ENCODE results near the gene CRAMP1. TPM values are rescaled to one million over a fixed set of nuclear protein-coding genes. Genes with fewer than 3 reads are reported as not detected.
"Not testable (repeated sequence)": the region's sequence is repeated elsewhere in the genome, so short reads cannot be mapped to it uniquely, and the experiment has no call there.

CRAMP1 gene
- total and polyA plus RNA-seq, 7 donors: 3.3 to 13.1 (median 8.6) TPM

GRCh38 chr16:1590930-1591705, 21.0 kb upstream of the CRAMP1 start:
- H3K27ac ChIP-seq: no peak overlapping the region
- 94 to 98% (median 97%) methylated on average over 23 of the region's 23 CpGs for WGBS, 3 donors
- H3K4me3 ChIP-seq: no peak overlapping the region
- H3K36me3 ChIP-seq (ENCODE audit: insufficient read depth in 1 of 2, low read depth in 1 of 2): peaks cover 0 to 32% of the 10 kb centered on the region in 2 donors
- ATAC-seq (no peak), DNase-seq (no peak)
- H3K9me3 ChIP-seq: no peaks in the 10 kb centered on the region
- no peaks in the 10 kb centered on the region for H3K27me3 ChIP-seq (ENCODE audit: insufficient read depth in 3 of 3, low read length in 2 of 3)
- intact Hi-C loops (cut with DNase I): no loop called here
- no peaks in the 10 kb centered on the region for H3K4me1 ChIP-seq
- no peak for TF ChIP-seq CTCF (IDR thresholded peaks at IDR 0.05)

GRCh38 chr16:1592446-1592845, 19.7 kb upstream of the CRAMP1 start:
- no peaks in the 10 kb centered on the region for H3K27me3 ChIP-seq (ENCODE audit: insufficient read depth in 3 of 3, low read length in 2 of 3)
- H3K9me3 ChIP-seq: no peaks in the 10 kb centered on the region
- no peaks in the 10 kb centered on the region for H3K4me1 ChIP-seq
- TF ChIP-seq CTCF (IDR thresholded peaks at IDR 0.05): no peak
- ATAC-seq (no peak), DNase-seq (no peak)
- WGBS, 3 donors: 51 to 67% (median 60%) methylated on average over 16 of the region's 16 CpGs
- intact Hi-C loops (cut with DNase I): no loop called here
- H3K4me3 ChIP-seq: no peak overlapping the region
- no peak overlapping the region for H3K27ac ChIP-seq
- H3K36me3 ChIP-seq (ENCODE audit: insufficient read depth in 1 of 2, low read depth in 1 of 2): peaks cover 0 to 26% of the 10 kb centered on the region in 2 donors

- H3K4me3 ChIP-seq; H3K4me1 ChIP-seq; H3K27ac ChIP-seq; H3K9me3 ChIP-seq; intact Hi-C loops (cut with DNase I); ATAC-seq; H3K27me3 ChIP-seq (ENCODE audit: insufficient read depth in 3 of 3, low read length in 2 of 3); DNase-seq: not testable (repeated sequence)
- H3K36me3 ChIP-seq (ENCODE audit: insufficient read depth in 1 of 2, low read depth in 1 of 2): peaks cover 0 to 10% of the 10 kb centered on the region in 2 donors
- 89 to 92% (median 90%) methylated on average over 5 of the region's 5 CpGs for WGBS, 3 donors
These were observed 16.6 kb upstream of the CRAMP1 start for GRCh38 chr16:1595511-1595910.

GRCh38 chr16:1596516-1596915, 15.6 kb upstream of the CRAMP1 start:
- H3K36me3 ChIP-seq (ENCODE audit: insufficient read depth in 1 of 2, low read depth in 1 of 2): peaks cover 0 to 20% of the 10 kb centered on the region in 2 donors

GRCh38 chr16:1597154-1597553, 15.0 kb upstream of the CRAMP1 start:
- TF ChIP-seq CTCF (IDR thresholded peaks at IDR 0.05): no peak
- no peaks in the 10 kb centered on the region for H3K4me1 ChIP-seq
- 85 to 89% (median 86%) methylated on average over 13 of the region's 13 CpGs for WGBS, 3 donors
- peaks cover 0 to 21% of the 10 kb centered on the region in 2 donors for H3K36me3 ChIP-seq (ENCODE audit: insufficient read depth in 1 of 2, low read depth in 1 of 2)
- no peak overlapping the region for H3K27ac ChIP-seq
- ATAC-seq: no peak
- H3K4me3 ChIP-seq: no peak overlapping the region
- H3K9me3 ChIP-seq: no peaks in the 10 kb centered on the region
- no peak for DNase-seq
- intact Hi-C loops (cut with DNase I): no loop called here
- no peaks in the 10 kb centered on the region for H3K27me3 ChIP-seq (ENCODE audit: insufficient read depth in 3 of 3, low read length in 2 of 3)

More at GRCh38 chr16:1596516-1596915, 15.6 kb upstream of the CRAMP1 start:
- intact Hi-C loops (cut with DNase I): no loop called here
- Histone ChIP-seq H3K27me3 (ENCODE audit: insufficient read depth in 3 of 3, low read length in 2 of 3) (no peaks in the 10 kb centered on the region), H3K4me3 (no peak overlapping the region), H3K9me3 (no peaks in the 10 kb centered on the region), H3K4me1 (no peaks in the 10 kb centered on the region), H3K27ac (no peak overlapping the region)
- DNase-seq: no peak
- 89 to 91% (median 90%) methylated on average over 12 of the region's 12 CpGs for WGBS, 3 donors
- no peak for ATAC-seq
- no peak for TF ChIP-seq CTCF (IDR thresholded peaks at IDR 0.05)

All from psoas muscle (tissue), 8 donors.